H9 (cell line): Measurements from ENCODE around the gene BCLAF1. TPM values are rescaled to one million over a fixed set of nuclear protein-coding genes. Genes with fewer than 3 reads are reported as not detected.

Experiments used
- DNase-seq: peaks from one replicate; pipeline ENCODE4 v3.0.0-alpha.2; 2017
- H2AFZ ChIP-seq: one replicate; pipeline ENCODE4 v1.6.1; 2013; ENCODE audit warnings: mild to moderate bottlenecking, low read length, control low read depth, moderate library complexity
- H2AK5ac ChIP-seq: 2 replicates; pipeline ENCODE4 v1.6.1; 2013; ENCODE audit warnings: low read length, control low read depth, mixed read lengths; ENCODE audit not compliant: insufficient read length
- H2BK120ac ChIP-seq: one replicate; pipeline ENCODE4 v1.6.1; 2013; ENCODE audit warnings: low read depth, mild to moderate bottlenecking, low read length, control low read depth, inconsistent platforms; ENCODE audit not compliant: poor library complexity, severe bottlenecking
- H2BK12ac ChIP-seq: 2 replicates; pipeline ENCODE4 v1.6.1; 2013; ENCODE audit warnings: low read length, control low read depth, mixed read lengths, low read depth; ENCODE audit not compliant: insufficient read length
- H2BK15ac ChIP-seq: 2 replicates; pipeline ENCODE4 v1.6.1; 2013; ENCODE audit warnings: low read depth, low read length, control low read depth
- H2BK20ac ChIP-seq: one replicate; pipeline ENCODE4 v1.6.1; 2013; ENCODE audit warnings: low read depth, mild to moderate bottlenecking, low read length, control low read depth, inconsistent platforms; ENCODE audit not compliant: poor library complexity, severe bottlenecking
- H2BK5ac ChIP-seq: 2 replicates; pipeline ENCODE4 v1.6.1; 2013; ENCODE audit warnings: low read length, control low read depth, mixed read lengths; ENCODE audit not compliant: insufficient read length
- H3K14ac ChIP-seq: 2 replicates; pipeline ENCODE4 v1.6.1; 2013; ENCODE audit warnings: low read length, control low read depth; ENCODE audit not compliant: insufficient read depth
- H3K18ac ChIP-seq: 2 replicates; pipeline ENCODE4 v1.6.1; 2013; ENCODE audit warnings: low read depth, mild to moderate bottlenecking, mixed read lengths, low read length, control low read depth; ENCODE audit not compliant: insufficient read length
- H3K23ac ChIP-seq: 2 replicates; pipeline ENCODE4 v1.6.1; 2013; ENCODE audit warnings: low read length, control low read depth, mixed read lengths, low read depth; ENCODE audit not compliant: insufficient read length
- H3K23me2 ChIP-seq: 2 replicates; pipeline ENCODE4 v1.6.1; 2013; ENCODE audit warnings: low read depth, mild to moderate bottlenecking, mixed read lengths, low read length, control low read depth; ENCODE audit not compliant: insufficient read length, poor library complexity, severe bottlenecking
- H3K27ac ChIP-seq: 2 replicates; pipeline ENCODE4 v1.5.1; 2013; ENCODE audit warnings: low read length, control low read depth, mixed read lengths, low read depth; ENCODE audit not compliant: insufficient read length
- H3K27me3 ChIP-seq: 2 replicates; pipeline ENCODE4 v1.6.1; 2013; ENCODE audit warnings: low read length, control low read depth, inconsistent platforms; ENCODE audit not compliant: insufficient read depth
- H3K4ac ChIP-seq: 2 replicates; pipeline ENCODE4 v1.6.1; 2013; ENCODE audit warnings: low read depth, mild to moderate bottlenecking, control low read depth, inconsistent platforms, low read length, moderate library complexity
- H3K4me1 ChIP-seq: 2 replicates; pipeline ENCODE4 v1.6.1; 2013; ENCODE audit warnings: low read length, control low read depth, inconsistent platforms; ENCODE audit not compliant: insufficient read depth
- H3K4me2 ChIP-seq: 2 replicates; pipeline ENCODE4 v1.6.1; 2013; ENCODE audit warnings: low read length, control low read depth, mixed read lengths; ENCODE audit not compliant: insufficient read length, insufficient read depth
- H3K56ac ChIP-seq: 2 replicates; pipeline ENCODE4 v1.6.1; 2013; ENCODE audit warnings: low read depth, mild to moderate bottlenecking, mixed read lengths, low read length, control low read depth; ENCODE audit not compliant: insufficient read length
- H3K79me1 ChIP-seq: 2 replicates; pipeline ENCODE4 v1.6.1; 2013; ENCODE audit warnings: low read depth, mild to moderate bottlenecking, moderate library complexity, low read length, control low read depth, inconsistent platforms; ENCODE audit not compliant: insufficient read depth, poor library complexity, severe bottlenecking
- H3K79me2 ChIP-seq: 2 replicates; pipeline ENCODE4 v1.6.1; 2013; ENCODE audit warnings: low read length, control low read depth, inconsistent platforms; ENCODE audit not compliant: insufficient read depth
- H3K9ac ChIP-seq: 2 replicates; pipeline ENCODE4 v1.6.1; 2013; ENCODE audit warnings: low read length, control low read depth, mixed read lengths; ENCODE audit not compliant: insufficient read length; ENCODE audit errors: extremely low read depth
- H3K9me3 ChIP-seq: one replicate; pipeline ENCODE4 v1.6.1; 2013; ENCODE audit warnings: low read depth, low read length, inconsistent platforms; ENCODE audit not compliant: control insufficient read depth
- H3T11ph ChIP-seq: one replicate; pipeline ENCODE4 v1.6.1; 2013; ENCODE audit warnings: mild to moderate bottlenecking, low read length, control low read depth, inconsistent platforms
- H4K20me1 ChIP-seq: one replicate; pipeline ENCODE4 v1.6.1; 2013; ENCODE audit not compliant: control insufficient read depth, insufficient read length, insufficient read depth
- H4K5ac ChIP-seq: 2 replicates; pipeline ENCODE4 v1.6.1; 2013; ENCODE audit warnings: low read depth, mild to moderate bottlenecking, mixed read lengths, low read length, control low read depth; ENCODE audit not compliant: insufficient read length
- H4K8ac ChIP-seq: replicated peaks from 2 replicates; pipeline ENCODE4 v1.6.1; 2013; ENCODE audit warnings: low read length, control low read depth, mixed read lengths, low read depth; ENCODE audit not compliant: insufficient read length
- H4K91ac ChIP-seq: 2 replicates; pipeline ENCODE4 v1.6.1; 2013; ENCODE audit warnings: low read depth, mild to moderate bottlenecking, moderate library complexity, mixed read lengths, low read length, control low read depth; ENCODE audit not compliant: insufficient read length
- H3K27ac Mint-ChIP-seq, 3 experiments: 2 replicates in 2 of 3; 3 replicates in 1 of 3; pipeline ENCODE4 v1.8.0; 2020 to 2021; ENCODE audit warnings: mixed read lengths in 3 of 3, mild to moderate bottlenecking in 1 of 3, moderate library complexity in 1 of 3
- H3K27me3 Mint-ChIP-seq: 2 replicates; pipeline ENCODE4 v1.8.0; 2021; ENCODE audit warnings: low read depth, mild to moderate bottlenecking, moderate library complexity, mixed read lengths
- H3K36me3 Mint-ChIP-seq, 3 experiments: 2 replicates in 2 of 3; 3 replicates in 1 of 3; pipeline ENCODE4 v1.8.0; 2020 to 2021; ENCODE audit warnings: low read depth in 3 of 3, mixed read lengths in 3 of 3; ENCODE audit not compliant: insufficient read depth in 1 of 3
- H3K4me1 Mint-ChIP-seq, 2 experiments: 2 replicates each; pipeline ENCODE4 v1.8.0; 2020; ENCODE audit warnings: mixed read lengths in 2 of 2
- H3K4me3 Mint-ChIP-seq, 2 experiments: 2 replicates in 1 of 2; 3 replicates in 1 of 2; pipeline ENCODE4 v1.8.0; 2020 to 2021; ENCODE audit warnings: mild to moderate bottlenecking in 2 of 2, mixed read lengths in 2 of 2, moderate library complexity in 1 of 2
- H3K9me3 Mint-ChIP-seq, 2 experiments: 2 replicates in 1 of 2; 3 replicates in 1 of 2; pipeline ENCODE4 v1.8.0; 2020; ENCODE audit warnings: mild to moderate bottlenecking in 2 of 2, mixed read lengths in 2 of 2, moderate library complexity in 1 of 2
- CTCF ChIP-seq: fragments of 200-600 bp; sonication (generic); conservative IDR thresholded peaks from 3 replicates; pipeline ENCODE4 v1.8.0; 2021; ENCODE audit warnings: antibody characterized with exemption, mild to moderate bottlenecking
- total RNA-seq: library from RNA; stranded (reverse); gene quantifications from 2 replicates; pipeline ENCODE4 v1.2.1, GENCODE V29; 2021

The BCLAF1 gene
- total RNA-seq, 1 experiment from 2014 or later, result 257 TPM

GRCh38 chr6:136254851-136255466 lies 34.7 kb downstream of the BCLAF1 start:
- H3K27me3 Mint-ChIP-seq, result no peaks in the 10 kb centered on the region
- Histone ChIP-seq H4K5ac (no peak overlapping the region), H3K56ac (no peak overlapping the region), H3K9me3 (no peaks in the 10 kb centered on the region), H3K4me2 (no peak overlapping the region), H3K4me1 (no peaks in the 10 kb centered on the region), H2BK15ac (no peak overlapping the region), H4K20me1 (no peaks in the 10 kb centered on the region), H3T11ph (no peak overlapping the region), H4K91ac (no peak overlapping the region), H2BK12ac (no peak overlapping the region), H3K27me3 (no peaks in the 10 kb centered on the region), H3K9ac (no peak overlapping the region), H2AFZ (no peak overlapping the region), H3K23me2 (peaks cover 3% of the 10 kb centered on the region), H3K4ac (no peak overlapping the region), H3K79me2 (no peaks in the 10 kb centered on the region), H2BK5ac (no peak overlapping the region), H3K23ac (no peak overlapping the region), H2BK20ac (no peak overlapping the region), H2AK5ac (no peak overlapping the region), H3K27ac (no peak overlapping the region), H2BK120ac (no peak overlapping the region), H3K14ac (no peak overlapping the region), H4K8ac (no peak overlapping the region), H3K18ac (no peak overlapping the region), H3K79me1 (no peaks in the 10 kb centered on the region)
- no peak overlapping the region for H3K27ac Mint-ChIP-seq
- no peaks in the 10 kb centered on the region for H3K9me3 Mint-ChIP-seq
- peaks cover 8 to 9% of the 10 kb centered on the region in 2 experiments for H3K4me1 Mint-ChIP-seq
- no peak for TF ChIP-seq CTCF
- no peak overlapping the region for H3K4me3 Mint-ChIP-seq
- H3K36me3 Mint-ChIP-seq, result peaks cover 7 to 30% (median 22%) of the 10 kb centered on the region in 3 experiments; a peak in 6 of 7 replicates
- no peak for DNase-seq
